ENCODE data around the gene BORCS8. TPM values are rescaled to one million over a fixed set of nuclear protein-coding genes. Genes with fewer than 3 reads are reported as not detected.
"Not testable (repeated sequence)": the region's sequence is repeated elsewhere in the genome, so short reads cannot be mapped to it uniquely, and the experiment has no call there.

Gene BORCS8
- total and polyA plus RNA-seq, 4 donors = 13.6 to 38.4 (median 24.0) TPM

- H3K4me1 ChIP-seq (ENCODE audit: control insufficient read depth, insufficient read depth, low read length) = peaks cover 12% of the 10 kb centered on the region
- H3K4me3 ChIP-seq (ENCODE audit: low read depth, low read length) = no peak overlapping the region
- DNase-seq (ENCODE audit: low read depth in 4 of 6, low spot score in 6 of 6) = no peak
- H3K27ac ChIP-seq (ENCODE audit: low read depth, low read length) = no peak overlapping the region
- peaks cover 4% of the 10 kb centered on the region for H3K9me3 ChIP-seq (ENCODE audit: control insufficient read depth, insufficient read depth, low read length)
- H3K36me3 ChIP-seq (ENCODE audit: control insufficient read depth, insufficient read depth, low read length) = peaks cover 93% of the 10 kb centered on the region
- H3K27me3 ChIP-seq (ENCODE audit: control insufficient read depth, insufficient read depth, low read length) = no peaks in the 10 kb centered on the region
- WGBS (ENCODE audit: insufficient coverage) = no CpG with 5 or more reads among the region's 3 CpGs
Observed at GRCh38 chr19:19229701-19230100, 37.7 kb upstream of the BORCS8 start.

GRCh38 chr19:19227217-19227616 is 35.3 kb upstream of the BORCS8 start:
- Histone ChIP-seq H3K4me3 (ENCODE audit: low read depth, low read length) (no peak overlapping the region), H3K27me3 (ENCODE audit: control insufficient read depth, insufficient read depth, low read length) (no peaks in the 10 kb centered on the region), H3K36me3 (ENCODE audit: control insufficient read depth, insufficient read depth, low read length) (peaks cover 99% of the 10 kb centered on the region), H3K4me1 (ENCODE audit: control insufficient read depth, insufficient read depth, low read length) (peaks cover 13% of the 10 kb centered on the region), H3K27ac (ENCODE audit: low read depth, low read length) (no peak overlapping the region), H3K9me3 (ENCODE audit: control insufficient read depth, insufficient read depth, low read length) (no peaks in the 10 kb centered on the region)
- no peak for DNase-seq (ENCODE audit: low read depth in 4 of 6, low spot score in 6 of 6)
- WGBS (ENCODE audit: insufficient coverage) = 85% methylated on average over 4 of the region's 4 CpGs

GRCh38 chr19:19226663-19227062 is 34.7 kb upstream of the BORCS8 start:
- peaks cover 96% of the 10 kb centered on the region for H3K36me3 ChIP-seq (ENCODE audit: control insufficient read depth, insufficient read depth, low read length)
- WGBS (ENCODE audit: insufficient coverage) = 66% methylated on average over 10 of the region's 10 CpGs

GRCh38 chr19:19226204-19226603 is 34.3 kb upstream of the BORCS8 start:
- WGBS (ENCODE audit: insufficient coverage) = no CpG with 5 or more reads among the region's 5 CpGs

More at GRCh38 chr19:19226663-19227062, 34.7 kb upstream of the BORCS8 start:
- no peaks in the 10 kb centered on the region for H3K9me3 ChIP-seq (ENCODE audit: control insufficient read depth, insufficient read depth, low read length)
- no peak overlapping the region for H3K27ac ChIP-seq (ENCODE audit: low read depth, low read length)
- DNase-seq (ENCODE audit: low read depth in 4 of 6, low spot score in 6 of 6) = no peak
- peaks cover 11% of the 10 kb centered on the region for H3K4me1 ChIP-seq (ENCODE audit: control insufficient read depth, insufficient read depth, low read length)
- no peaks in the 10 kb centered on the region for H3K27me3 ChIP-seq (ENCODE audit: control insufficient read depth, insufficient read depth, low read length)
- H3K4me3 ChIP-seq (ENCODE audit: low read depth, low read length) = no peak overlapping the region

GRCh38 chr19:19224852-19225494 is 33.0 kb upstream of the BORCS8 start:
- 17% methylated on average over 57 of the region's 59 CpGs for WGBS (ENCODE audit: insufficient coverage)
- Histone ChIP-seq H3K4me3 (ENCODE audit: low read depth, low read length) (no peak overlapping the region), H3K36me3 (ENCODE audit: control insufficient read depth, insufficient read depth, low read length) (peaks cover 92% of the 10 kb centered on the region), H3K9me3 (ENCODE audit: control insufficient read depth, insufficient read depth, low read length) (no peaks in the 10 kb centered on the region), H3K27ac (ENCODE audit: low read depth, low read length) (no peak overlapping the region), H3K4me1 (ENCODE audit: control insufficient read depth, insufficient read depth, low read length) (peaks cover 11% of the 10 kb centered on the region), H3K27me3 (ENCODE audit: control insufficient read depth, insufficient read depth, low read length) (no peaks in the 10 kb centered on the region)
- peak in 1 of 6 donors; percentile 55 for DNase-seq (ENCODE audit: low read depth in 4 of 6, low spot score in 6 of 6)

More at GRCh38 chr19:19226204-19226603, 34.3 kb upstream of the BORCS8 start:
- no peak overlapping the region for H3K27ac ChIP-seq (ENCODE audit: low read depth, low read length)
- no peak for DNase-seq (ENCODE audit: low read depth in 4 of 6, low spot score in 6 of 6)
- no peaks in the 10 kb centered on the region for H3K9me3 ChIP-seq (ENCODE audit: control insufficient read depth, insufficient read depth, low read length)
- no peaks in the 10 kb centered on the region for H3K27me3 ChIP-seq (ENCODE audit: control insufficient read depth, insufficient read depth, low read length)
- H3K36me3 ChIP-seq (ENCODE audit: control insufficient read depth, insufficient read depth, low read length) = peaks cover 96% of the 10 kb centered on the region
- H3K4me1 ChIP-seq (ENCODE audit: control insufficient read depth, insufficient read depth, low read length) = peaks cover 11% of the 10 kb centered on the region
- H3K4me3 ChIP-seq (ENCODE audit: low read depth, low read length) = no peak overlapping the region

- WGBS (ENCODE audit: insufficient coverage) = 81% methylated on average over 10 of the region's 17 CpGs
- H3K27me3 ChIP-seq (ENCODE audit: control insufficient read depth, insufficient read depth, low read length) = no peaks in the 10 kb centered on the region
- peaks cover 91% of the 10 kb centered on the region for H3K36me3 ChIP-seq (ENCODE audit: control insufficient read depth, insufficient read depth, low read length)
- no peak overlapping the region for H3K27ac ChIP-seq (ENCODE audit: low read depth, low read length)
- H3K4me1 ChIP-seq (ENCODE audit: control insufficient read depth, insufficient read depth, low read length) = peaks cover 11% of the 10 kb centered on the region
- DNase-seq (ENCODE audit: low read depth in 4 of 6, low spot score in 6 of 6) = no peak
- no peak overlapping the region for H3K4me3 ChIP-seq (ENCODE audit: low read depth, low read length)
- H3K9me3 ChIP-seq (ENCODE audit: control insufficient read depth, insufficient read depth, low read length) = no peaks in the 10 kb centered on the region
Observed at GRCh38 chr19:19224150-19224851, 32.3 kb upstream of the BORCS8 start.

GRCh38 chr19:19223636-19224035 is 31.7 kb upstream of the BORCS8 start:
- no peak overlapping the region for H3K27ac ChIP-seq (ENCODE audit: low read depth, low read length)
- peaks cover 11% of the 10 kb centered on the region for H3K4me1 ChIP-seq (ENCODE audit: control insufficient read depth, insufficient read depth, low read length)
- H3K36me3 ChIP-seq (ENCODE audit: control insufficient read depth, insufficient read depth, low read length) = peaks cover 92% of the 10 kb centered on the region
- WGBS (ENCODE audit: insufficient coverage) = 90% methylated on average over 2 of the region's 6 CpGs
- no peak overlapping the region for H3K4me3 ChIP-seq (ENCODE audit: low read depth, low read length)
- no peaks in the 10 kb centered on the region for H3K9me3 ChIP-seq (ENCODE audit: control insufficient read depth, insufficient read depth, low read length)
- DNase-seq (ENCODE audit: low read depth in 4 of 6, low spot score in 6 of 6) = no peak
- H3K27me3 ChIP-seq (ENCODE audit: control insufficient read depth, insufficient read depth, low read length) = no peaks in the 10 kb centered on the region

- WGBS (ENCODE audit: insufficient coverage) = 76% methylated on average over 2 of the region's 5 CpGs
- DNase-seq (ENCODE audit: low read depth in 4 of 6, low spot score in 6 of 6) = no peak
- no peak overlapping the region for H3K4me3 ChIP-seq (ENCODE audit: low read depth, low read length)
- no peaks in the 10 kb centered on the region for H3K27me3 ChIP-seq (ENCODE audit: control insufficient read depth, insufficient read depth, low read length)
- peaks cover 92% of the 10 kb centered on the region for H3K36me3 ChIP-seq (ENCODE audit: control insufficient read depth, insufficient read depth, low read length)
- no peak overlapping the region for H3K27ac ChIP-seq (ENCODE audit: low read depth, low read length)
- H3K4me1 ChIP-seq (ENCODE audit: control insufficient read depth, insufficient read depth, low read length) = peaks cover 6% of the 10 kb centered on the region
- no peaks in the 10 kb centered on the region for H3K9me3 ChIP-seq (ENCODE audit: control insufficient read depth, insufficient read depth, low read length)
Observed at GRCh38 chr19:19223060-19223459, 31.1 kb upstream of the BORCS8 start.

- not testable (repeated sequence) for DNase-seq (ENCODE audit: low read depth in 4 of 6, low spot score in 6 of 6); H3K4me3 ChIP-seq (ENCODE audit: low read depth, low read length); H3K27ac ChIP-seq (ENCODE audit: low read depth, low read length); H3K9me3 ChIP-seq (ENCODE audit: control insufficient read depth, insufficient read depth, low read length); H3K27me3 ChIP-seq (ENCODE audit: control insufficient read depth, insufficient read depth, low read length)
- peaks cover 12% of the 10 kb centered on the region for H3K4me1 ChIP-seq (ENCODE audit: control insufficient read depth, insufficient read depth, low read length)
- peaks cover 87% of the 10 kb centered on the region for H3K36me3 ChIP-seq (ENCODE audit: control insufficient read depth, insufficient read depth, low read length)
- WGBS (ENCODE audit: insufficient coverage) = 100% methylated on average over 7 of the region's 8 CpGs
Observed at GRCh38 chr19:19221000-19221399, 29.0 kb upstream of the BORCS8 start.

- no peak for DNase-seq (ENCODE audit: low read depth in 4 of 6, low spot score in 6 of 6)
- no peaks in the 10 kb centered on the region for H3K9me3 ChIP-seq (ENCODE audit: control insufficient read depth, insufficient read depth, low read length)
- H3K27me3 ChIP-seq (ENCODE audit: control insufficient read depth, insufficient read depth, low read length) = no peaks in the 10 kb centered on the region
- peaks cover 26% of the 10 kb centered on the region for H3K4me1 ChIP-seq (ENCODE audit: control insufficient read depth, insufficient read depth, low read length)
- H3K4me3 ChIP-seq (ENCODE audit: low read depth, low read length) = no peak overlapping the region
- peaks cover 78% of the 10 kb centered on the region for H3K36me3 ChIP-seq (ENCODE audit: control insufficient read depth, insufficient read depth, low read length)
- H3K27ac ChIP-seq (ENCODE audit: low read depth, low read length) = no peak overlapping the region
- 87% methylated on average over 21 of the region's 21 CpGs for WGBS (ENCODE audit: insufficient coverage)
Observed at GRCh38 chr19:19218911-19219310, 27.0 kb upstream of the BORCS8 start.
